ENCODE data around the gene PLK5.

GRCh38 chr19:1489463-1490310 is 34.2 kb upstream of the PLK5 start:
- TF ChIP-seq POLR2AphosphoS5 (IDR thresholded peaks at IDR 0.05): no peak
- TF ChIP-seq CTCF (IDR thresholded peaks at IDR 0.05; ENCODE audit: poor library complexity, severe bottlenecking): no peak
- TF ChIP-seq REST (IDR thresholded peaks at IDR 0.05; ENCODE audit: borderline replicate concordance): no peak
